ENCODE measurements around the gene CREB3L2. TPM values are rescaled to one million over a fixed set of nuclear protein-coding genes. Genes with fewer than 3 reads are reported as not detected.
"Not testable (repeated sequence)": the region's sequence is repeated elsewhere in the genome, so short reads cannot be mapped to it uniquely, and the experiment has no call there.

The CREB3L2 gene
- total RNA-seq, 2 experiments from 2014 or later, result 42.2 to 44.7 TPM

GRCh38 chr7:137974766-137975165 lies 27.1 kb downstream of the CREB3L2 start:
- CTCF ChIA-PET, result interaction anchor here (0.9 kb wide), 1 partner anchor 34 kb away, joined by 4 read pairs; no protein-coding TSS in a partner anchor
- H3K9me3 Mint-ChIP-seq, result no peaks in the 10 kb centered on the region
- H3K4me1 Mint-ChIP-seq, result no peaks in the 10 kb centered on the region
- no peak for DNase-seq
- POLR2A ChIA-PET, result no interaction called here
- peaks cover 11% of the 10 kb centered on the region for H3K36me3 Mint-ChIP-seq (ENCODE audit: low read depth)
- no peaks in the 10 kb centered on the region for H3K27me3 Mint-ChIP-seq
- no peak overlapping the region for H3K4me3 Mint-ChIP-seq
- H3K27ac Mint-ChIP-seq, result no peak overlapping the region

GRCh38 chr7:137970253-137970975 lies 31.5 kb downstream of the CREB3L2 start:
- Mint-ChIP-seq H3K27ac (no peak overlapping the region), H3K9me3 (peaks cover 3% of the 10 kb centered on the region), H3K27me3 (no peaks in the 10 kb centered on the region), H3K4me3 (no peak overlapping the region), H3K36me3 (ENCODE audit: low read depth) (peaks cover 8% of the 10 kb centered on the region), H3K4me1 (peaks cover 9% of the 10 kb centered on the region)
- ChIA-PET CTCF (interaction anchor here (1.0 kb wide), 1 partner anchor 32 kb away, joined by 3 read pairs; the partner anchor contains the start of gene CREB3L2), POLR2A (no interaction called here)
- DNase-seq, result no peak

GRCh38 chr7:137969828-137970227 lies 32.1 kb downstream of the CREB3L2 start:
- H3K27ac Mint-ChIP-seq, result no peak overlapping the region
- no peak overlapping the region for H3K4me3 Mint-ChIP-seq
- peaks cover 8% of the 10 kb centered on the region for H3K36me3 Mint-ChIP-seq (ENCODE audit: low read depth)
- POLR2A ChIA-PET, result no interaction called here
- CTCF ChIA-PET, result interaction anchor here (1.0 kb wide), 1 partner anchor 32 kb away, joined by 3 read pairs; the partner anchor contains the start of gene CREB3L2
- peaks cover 9% of the 10 kb centered on the region for H3K4me1 Mint-ChIP-seq
- no peak for DNase-seq
- no peaks in the 10 kb centered on the region for H3K27me3 Mint-ChIP-seq
- H3K9me3 Mint-ChIP-seq, result peaks cover 3% of the 10 kb centered on the region

- no peaks in the 10 kb centered on the region for H3K27me3 Mint-ChIP-seq
- H3K9me3 Mint-ChIP-seq, result peaks cover 3% of the 10 kb centered on the region
- H3K27ac Mint-ChIP-seq, result no peak overlapping the region
- H3K36me3 Mint-ChIP-seq (ENCODE audit: low read depth), result peaks cover 8% of the 10 kb centered on the region
- CTCF ChIA-PET, result interaction anchor here (1.2 kb wide), 1 partner anchor 34 kb away, joined by 4 read pairs; no protein-coding TSS in a partner anchor
- POLR2A ChIA-PET, result no interaction called here
- DNase-seq, result no peak
- H3K4me3 Mint-ChIP-seq, result no peak overlapping the region
- peaks cover 9% of the 10 kb centered on the region for H3K4me1 Mint-ChIP-seq
Observed at GRCh38 chr7:137968890-137969289, 33.0 kb downstream of the CREB3L2 start.

GRCh38 chr7:137968339-137968738 lies 33.5 kb downstream of the CREB3L2 start:
- H3K36me3 Mint-ChIP-seq (ENCODE audit: low read depth); H3K4me3 Mint-ChIP-seq; POLR2A ChIA-PET; H3K4me1 Mint-ChIP-seq; H3K27ac Mint-ChIP-seq; DNase-seq; H3K9me3 Mint-ChIP-seq; H3K27me3 Mint-ChIP-seq: not testable (repeated sequence)
- CTCF ChIA-PET, result interaction anchor here (1.2 kb wide), 1 partner anchor 34 kb away, joined by 4 read pairs; no protein-coding TSS in a partner anchor

GRCh38 chr7:137967143-137968018 lies 34.5 kb downstream of the CREB3L2 start:
- Mint-ChIP-seq H3K27ac (no peak overlapping the region), H3K4me3 (no peak overlapping the region), H3K4me1 (peaks cover 12% of the 10 kb centered on the region), H3K9me3 (peaks cover 3% of the 10 kb centered on the region), H3K36me3 (ENCODE audit: low read depth) (peaks cover 8% of the 10 kb centered on the region), H3K27me3 (no peaks in the 10 kb centered on the region)
- ChIA-PET POLR2A (interaction anchor here (0.8 to 1.4 kb wide), 2 partner anchors 32 to 34 kb away, joined by 3 to 4 read pairs; partner anchors contain the start of gene CREB3L2), CTCF (no interaction called here)
- no peak for DNase-seq

GRCh38 chr7:137966641-137967142 lies 35.2 kb downstream of the CREB3L2 start:
- POLR2A ChIA-PET, result interaction anchor here (0.8 to 1.4 kb wide), 2 partner anchors 31 to 35 kb away, joined by 3 to 4 read pairs; partner anchors contain the start of gene CREB3L2
- Mint-ChIP-seq H3K36me3 (ENCODE audit: low read depth) (peaks cover 8% of the 10 kb centered on the region), H3K4me1 (peaks cover 17% of the 10 kb centered on the region), H3K27ac (no peak overlapping the region), H3K4me3 (no peak overlapping the region), H3K9me3 (peaks cover 3% of the 10 kb centered on the region), H3K27me3 (no peaks in the 10 kb centered on the region)
- CTCF ChIA-PET, result no interaction called here
- DNase-seq, result no peak

- Mint-ChIP-seq H3K27ac (no peak overlapping the region), H3K27me3 (no peaks in the 10 kb centered on the region), H3K36me3 (ENCODE audit: low read depth) (peaks cover 11% of the 10 kb centered on the region), H3K9me3 (peaks cover 3% of the 10 kb centered on the region), H3K4me1 (peaks cover 23% of the 10 kb centered on the region), H3K4me3 (no peak overlapping the region)
- ChIA-PET POLR2A (interaction anchor here (0.8 to 1.4 kb wide), 2 partner anchors 31 to 36 kb away, joined by 3 to 4 read pairs; partner anchors contain the start of gene CREB3L2), CTCF (no interaction called here)
- no peak for DNase-seq
Observed at GRCh38 chr7:137965942-137966640, 35.8 kb downstream of the CREB3L2 start.

- H3K4me1 Mint-ChIP-seq, result peaks cover 27% of the 10 kb centered on the region
- no peak overlapping the region for H3K27ac Mint-ChIP-seq
- CTCF ChIA-PET, result no interaction called here
- H3K4me3 Mint-ChIP-seq, result no peak overlapping the region
- no peaks in the 10 kb centered on the region for H3K27me3 Mint-ChIP-seq
- H3K9me3 Mint-ChIP-seq, result peaks cover 3% of the 10 kb centered on the region
- POLR2A ChIA-PET, result no interaction called here
- peaks cover 15% of the 10 kb centered on the region for H3K36me3 Mint-ChIP-seq (ENCODE audit: low read depth)
- DNase-seq, result no peak
Observed at GRCh38 chr7:137964824-137965545, 36.9 kb downstream of the CREB3L2 start.

GRCh38 chr7:137962875-137963507 lies 38.9 kb downstream of the CREB3L2 start:
- no peaks in the 10 kb centered on the region for H3K9me3 Mint-ChIP-seq
- H3K36me3 Mint-ChIP-seq (ENCODE audit: low read depth), result peaks cover 13% of the 10 kb centered on the region
- no peak for DNase-seq
- peaks cover 27% of the 10 kb centered on the region for H3K4me1 Mint-ChIP-seq
- H3K27ac Mint-ChIP-seq, result no peak overlapping the region
- ChIA-PET CTCF (no interaction called here), POLR2A (interaction anchor here (0.9 kb wide), 1 partner anchor 39 kb away, joined by 3 read pairs; the partner anchor contains the start of gene CREB3L2)
- no peaks in the 10 kb centered on the region for H3K27me3 Mint-ChIP-seq
- H3K4me3 Mint-ChIP-seq, result no peak overlapping the region

- ChIA-PET CTCF (no interaction called here), POLR2A (no interaction called here)
- peaks cover 27% of the 10 kb centered on the region for H3K4me1 Mint-ChIP-seq
- no peak for DNase-seq
- H3K9me3 Mint-ChIP-seq, result no peaks in the 10 kb centered on the region
- H3K36me3 Mint-ChIP-seq (ENCODE audit: low read depth), result peaks cover 13% of the 10 kb centered on the region
- H3K4me3 Mint-ChIP-seq, result no peak overlapping the region
- no peak overlapping the region for H3K27ac Mint-ChIP-seq
- H3K27me3 Mint-ChIP-seq, result no peaks in the 10 kb centered on the region
Observed at GRCh38 chr7:137962491-137962874, 39.4 kb downstream of the CREB3L2 start.

All from activated CD4-positive, alpha-beta memory T cell treated with anti-CD3 and anti-CD28 coated beads, Interleukin-2, amount 10 ng/mL, durations not matched to agents 7 days and 5 days (primary cell).